Iris pigment epithelial cell (primary cell): ENCODE data around the gene ADAMTS14.
"Not testable (repeated sequence)": the region's sequence is repeated elsewhere in the genome, so short reads cannot be mapped to it uniquely, and the experiment has no call there.

ENCODE experiments used
- DNase-seq: peaks from one replicate; pipeline ENCODE4 v3.0.0-alpha.2; 2011; ENCODE audit warnings: low read depth

Gene ADAMTS14

GRCh38 chr10:70658582-70659136 is 13.6 kb upstream of the ADAMTS14 start:
- DNase-seq = no peak

DNA sequence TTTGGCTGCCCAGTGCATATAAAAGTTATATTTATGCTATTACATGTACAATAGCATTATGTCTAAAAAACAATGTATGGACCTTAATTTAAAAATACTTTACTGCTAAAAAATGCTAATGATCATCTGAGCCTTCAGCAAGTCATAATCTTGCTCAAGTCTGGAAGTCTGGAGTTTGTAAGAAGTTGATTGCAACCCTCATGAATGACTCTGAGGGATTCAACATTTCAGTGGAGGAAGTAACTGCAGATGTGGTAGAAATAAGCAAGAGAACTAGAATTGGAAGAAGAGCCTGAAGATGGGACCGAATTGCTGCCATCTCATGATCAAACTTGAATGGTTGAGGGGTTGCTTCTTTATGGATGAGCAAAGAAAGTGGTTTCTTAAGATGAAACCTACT is 13.0 kb upstream of the ADAMTS14 start:
- no peak for DNase-seq

GRCh38 chr10:70660722-70661121 is 11.6 kb upstream of the ADAMTS14 start:
- no peak for DNase-seq

DNA sequence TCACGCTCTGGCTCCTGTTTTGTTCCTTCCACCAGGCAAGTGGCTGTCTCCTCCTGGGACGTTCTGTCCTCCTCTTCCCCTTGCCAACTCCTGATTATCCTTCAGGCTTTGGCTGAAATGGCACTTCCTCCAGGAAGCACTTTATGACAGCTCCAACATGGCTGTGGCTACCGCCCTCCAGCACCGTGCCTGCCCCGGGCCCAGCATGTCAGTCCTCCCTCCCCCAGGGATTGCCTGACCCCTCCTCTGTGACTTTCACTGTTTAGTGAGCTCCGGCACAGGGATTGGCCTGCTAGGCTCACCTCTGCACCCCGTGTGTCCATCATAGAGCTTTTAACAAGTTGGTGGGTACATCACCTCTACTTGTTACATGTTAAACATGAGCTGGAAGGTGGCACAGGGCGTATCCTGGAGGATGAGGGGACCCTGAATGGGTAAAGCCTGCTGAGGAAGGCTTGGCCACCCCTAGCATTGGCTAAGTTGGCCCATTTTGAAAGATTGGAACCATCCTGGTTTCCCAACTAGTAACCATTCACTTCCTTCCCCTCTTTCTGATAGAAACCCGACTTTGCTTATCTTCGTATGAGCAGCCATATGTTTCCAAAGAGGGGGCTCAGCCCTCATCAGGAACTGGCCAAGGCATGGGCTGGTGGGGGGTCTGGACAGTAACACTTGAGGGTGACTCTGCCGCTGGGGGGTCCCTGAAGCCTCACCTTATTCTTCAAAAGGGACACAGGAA is 10.5 kb upstream of the ADAMTS14 start:
- DNase-seq = no peak

- DNase-seq = peak; percentile 81
These were observed 9.7 kb upstream of the ADAMTS14 start for GRCh38 chr10:70662362-70663220.

GRCh38 chr10:70663458-70664409 is 8.6 kb upstream of the ADAMTS14 start:
- not testable (repeated sequence) for DNase-seq

GRCh38 chr10:70664702-70665195 is 7.6 kb upstream of the ADAMTS14 start:
- DNase-seq = peak; percentile 98

GRCh38 chr10:70666960-70667798 is 5.1 kb upstream of the ADAMTS14 start:
- no peak for DNase-seq

DNA sequence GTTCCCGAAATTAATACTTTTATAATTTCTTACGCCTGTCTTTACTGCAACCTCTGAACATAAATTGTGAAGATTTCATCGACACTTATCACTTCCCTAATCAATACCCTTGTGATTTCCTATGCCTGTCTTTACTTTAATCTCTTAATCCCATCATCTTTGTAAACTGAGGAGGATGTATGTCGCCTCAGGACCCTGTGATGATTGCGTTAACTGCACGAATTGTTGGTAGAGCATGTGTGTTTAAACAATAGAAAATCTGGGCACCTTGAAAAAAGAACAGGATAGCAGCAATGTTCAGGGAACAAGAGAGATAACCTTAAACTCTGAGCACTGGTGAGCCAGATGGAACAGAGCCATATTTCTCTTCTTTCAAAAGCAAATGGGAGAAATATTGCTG is 4.5 kb upstream of the ADAMTS14 start:
- DNase-seq = not testable (repeated sequence)

DNA sequence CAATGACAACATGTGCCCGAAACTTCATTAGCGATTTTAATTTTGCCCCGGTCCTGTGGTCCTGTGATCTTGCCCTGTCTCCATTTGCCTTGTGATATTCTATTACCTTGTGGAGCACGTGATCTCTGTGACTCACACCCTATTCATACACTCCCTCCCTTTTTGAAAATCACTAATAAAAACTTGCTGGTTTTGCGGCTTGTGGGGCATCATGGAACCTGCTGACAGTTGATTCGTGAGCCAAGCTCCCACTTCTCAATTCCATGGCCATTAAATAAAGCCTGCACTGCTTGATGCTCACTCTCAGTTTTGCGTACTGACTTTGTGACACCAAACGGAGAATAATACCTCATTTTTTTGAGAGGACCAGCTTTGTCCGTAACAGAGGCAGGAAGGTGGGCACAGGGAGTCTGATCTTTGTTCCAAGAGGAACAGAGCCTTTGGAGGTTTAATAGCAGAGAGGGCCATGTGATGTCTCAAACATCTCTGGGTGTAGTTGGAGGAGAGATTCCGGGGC is 3.8 kb upstream of the ADAMTS14 start:
- no peak for DNase-seq

GRCh38 chr10:70669015-70669414 is 3.3 kb upstream of the ADAMTS14 start:
- no peak for DNase-seq

- DNase-seq = no peak
These were observed 2.5 kb upstream of the ADAMTS14 start for GRCh38 chr10:70669732-70670317.

GRCh38 chr10:70671619-70672164 is 614 bp upstream of the ADAMTS14 start:
- no peak for DNase-seq

DNA sequence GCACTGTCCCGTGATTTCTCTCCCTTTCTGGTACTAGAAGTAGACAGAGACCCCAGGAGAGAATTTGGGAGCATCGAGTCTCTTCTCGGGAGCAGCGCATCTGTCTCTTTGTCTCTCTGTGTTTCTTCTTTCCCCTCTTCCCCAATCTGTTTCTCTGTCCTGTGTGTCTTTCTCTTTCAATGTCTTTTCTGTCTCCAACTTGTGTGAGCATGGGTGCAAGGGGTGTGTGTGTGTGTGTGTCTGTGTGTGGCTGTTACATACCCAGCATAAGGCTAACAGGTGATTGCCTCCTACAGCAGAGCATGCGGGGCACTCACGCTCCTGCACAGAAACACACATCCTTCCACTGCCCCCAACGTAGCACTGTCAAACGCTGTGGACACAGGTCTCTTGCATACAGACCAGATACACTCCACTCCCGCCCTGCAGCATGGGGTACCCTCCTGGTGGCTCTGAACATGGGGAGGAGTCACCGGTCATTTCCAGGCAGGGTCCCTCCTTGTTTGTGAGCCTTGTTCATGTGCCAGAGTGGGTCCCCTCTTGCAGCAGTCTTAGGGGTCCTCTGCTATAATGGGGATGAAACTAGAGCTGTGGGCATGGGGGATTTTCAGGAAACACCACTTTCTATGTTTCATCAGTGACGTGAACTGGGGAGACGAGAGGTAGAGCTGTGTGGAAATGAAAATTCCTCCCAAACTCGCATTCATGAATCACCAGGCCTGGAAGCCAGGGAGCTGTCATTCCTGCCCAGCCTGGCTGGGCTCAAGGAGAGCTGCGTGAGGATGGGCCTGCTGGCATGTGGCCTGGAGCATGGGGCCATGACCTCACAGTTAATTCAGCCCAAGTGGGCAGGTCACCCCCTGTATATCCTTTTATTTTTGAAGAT is 980 bp downstream of the ADAMTS14 start:
- peak; percentile 76 for DNase-seq

DNA sequence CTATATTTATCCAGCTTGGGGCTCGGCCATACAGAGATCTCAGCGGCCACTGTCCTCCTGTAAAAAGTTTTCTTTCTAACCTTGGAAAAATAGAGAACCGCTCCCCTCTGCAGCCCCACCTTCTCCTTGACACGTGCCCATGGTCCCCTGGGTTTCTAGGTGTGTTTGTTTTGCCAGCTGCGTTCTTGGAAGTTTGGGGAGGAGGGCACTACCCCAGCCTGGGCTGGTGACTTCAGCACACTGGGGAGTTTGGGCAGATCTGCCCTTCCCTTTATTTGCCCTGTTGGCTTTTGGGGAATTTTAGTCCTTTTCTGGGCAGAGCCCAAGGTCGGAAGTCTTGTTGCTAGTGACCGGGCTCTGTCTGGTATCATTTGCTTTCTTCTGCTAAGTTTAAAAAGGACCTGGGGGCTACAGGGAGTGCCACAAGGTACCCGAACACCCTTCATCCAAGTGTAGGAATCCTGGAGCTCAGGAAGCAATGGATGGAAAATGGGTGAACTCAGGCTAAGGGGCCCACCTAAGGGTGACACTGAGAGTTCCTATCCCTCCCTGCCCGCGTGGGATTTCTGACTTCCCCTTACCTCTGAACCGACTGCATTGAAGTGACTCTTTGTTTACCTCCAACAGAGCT is 1.7 kb downstream of the ADAMTS14 start:
- no peak for DNase-seq

- no peak for DNase-seq
These were observed 2.5 kb downstream of the ADAMTS14 start for GRCh38 chr10:70674560-70675495.

DNA sequence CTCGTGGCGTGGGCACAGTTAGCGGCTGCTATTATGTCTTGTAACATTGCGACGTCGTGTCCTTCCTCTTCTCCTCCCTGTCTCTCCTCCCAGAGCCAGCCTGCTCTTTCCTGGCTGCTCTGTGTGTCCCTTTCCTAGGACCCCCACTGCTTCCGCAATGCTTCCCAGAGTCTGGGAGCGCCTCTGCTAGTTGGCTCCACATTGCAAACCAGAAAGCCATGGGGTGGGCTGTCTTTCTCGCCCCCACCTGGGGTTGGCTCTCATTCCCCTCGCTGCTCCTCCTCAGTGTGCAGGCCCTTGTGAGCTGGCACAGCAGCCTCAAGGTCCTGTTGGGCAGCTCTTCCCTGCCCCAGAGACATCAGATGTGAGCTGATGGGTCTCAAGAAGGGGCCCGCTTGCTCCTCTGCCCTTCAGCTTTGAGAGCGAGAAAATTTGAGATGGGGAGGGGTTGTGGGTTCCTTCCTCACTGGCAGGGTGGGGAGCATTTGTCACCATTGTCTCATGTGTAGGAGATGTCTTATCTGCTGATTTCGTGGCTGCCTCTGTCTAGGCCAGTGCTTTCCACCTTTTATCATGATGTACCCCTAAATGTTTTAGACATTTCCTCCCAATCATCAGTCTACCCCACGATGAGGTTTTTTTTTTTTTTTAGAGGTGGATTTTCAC is 3.3 kb downstream of the ADAMTS14 start:
- no peak for DNase-seq
